Measurements from ENCODE around the gene AMH.

GRCh38 chr19:2268861-2269243 lies 19.7 kb downstream of the AMH start:
- TF ChIP-seq EP300 (IDR thresholded peaks at IDR 0.05) (no peak), CTCF (IDR thresholded peaks at IDR 0.05) (no peak), POLR2A (IDR thresholded peaks at IDR 0.05) (no peak)

Measured in ovary (tissue), 3 donors.